ENCODE measurements around the gene FGF6. TPM values are rescaled to one million over a fixed set of nuclear protein-coding genes. Genes with fewer than 3 reads are reported as not detected.
A peak's percentile ranks its signal among the peaks of the same experiment; 100 is the strongest.

Gene FGF6
- total RNA-seq, 1 donor from 2014 or later: not detected

DNA sequence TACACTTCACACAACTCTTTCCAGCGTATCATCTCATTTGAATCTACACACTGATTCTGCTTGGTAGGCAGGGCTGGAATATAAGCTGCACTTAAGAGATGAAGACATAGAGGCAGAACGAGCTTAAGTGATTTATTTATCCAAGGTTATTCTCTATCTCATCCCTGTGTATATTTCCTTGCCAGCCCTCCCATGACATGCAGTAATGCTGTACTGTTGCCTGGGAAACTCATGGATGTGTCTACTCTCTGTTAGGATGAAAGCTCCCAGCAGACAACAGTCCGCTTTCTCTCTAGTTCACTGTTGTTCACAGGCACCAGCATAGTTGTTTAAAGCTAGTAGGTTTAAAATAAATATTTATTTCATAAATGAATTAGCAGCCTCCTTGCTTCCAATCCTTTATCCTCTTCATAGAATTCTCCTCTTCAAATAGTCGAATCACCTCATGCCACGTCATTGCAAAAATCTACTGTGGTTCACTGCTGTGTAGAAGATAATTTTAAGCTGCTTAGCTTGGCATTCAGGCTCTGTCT is 25.4 kb downstream of the FGF6 start:
- peaks cover 8% of the 10 kb centered on the region for H3K27me3 Mint-ChIP-seq (ENCODE audit: insufficient read depth, low read depth)
- no peak overlapping the region for H3K4me2 ChIP-seq
- H3K9me3 ChIP-seq (ENCODE audit: low read depth): no peaks in the 10 kb centered on the region
- H3K9ac ChIP-seq: no peak overlapping the region
- H3K4me3 Mint-ChIP-seq: no peak overlapping the region
- H3K9me3 Mint-ChIP-seq: no peaks in the 10 kb centered on the region
- H3K36me3 ChIP-seq: no peaks in the 10 kb centered on the region
- no peaks in the 10 kb centered on the region for H3K79me2 ChIP-seq (ENCODE audit: low read depth)
- peaks cover 10% of the 10 kb centered on the region for H3F3A ChIP-seq (ENCODE audit: low read depth)
- no peaks in the 10 kb centered on the region for H4K20me1 ChIP-seq (ENCODE audit: low read depth)
- no peaks in the 10 kb centered on the region for H3K27me3 ChIP-seq
- H3K4me1 ChIP-seq: peaks cover 15% of the 10 kb centered on the region
- no peak for DNase-seq (ENCODE audit: low spot score)
- H3K4me3 ChIP-seq: no peak overlapping the region
- H2AFZ ChIP-seq (replicated peaks): no peak overlapping the region
- TF ChIP-seq EZH2 (IDR thresholded peaks at IDR 0.05) (no peak), EZH2phosphoT487 (IDR thresholded peaks at IDR 0.05) (no peak)
- TF ChIP-seq, protein P1, sequence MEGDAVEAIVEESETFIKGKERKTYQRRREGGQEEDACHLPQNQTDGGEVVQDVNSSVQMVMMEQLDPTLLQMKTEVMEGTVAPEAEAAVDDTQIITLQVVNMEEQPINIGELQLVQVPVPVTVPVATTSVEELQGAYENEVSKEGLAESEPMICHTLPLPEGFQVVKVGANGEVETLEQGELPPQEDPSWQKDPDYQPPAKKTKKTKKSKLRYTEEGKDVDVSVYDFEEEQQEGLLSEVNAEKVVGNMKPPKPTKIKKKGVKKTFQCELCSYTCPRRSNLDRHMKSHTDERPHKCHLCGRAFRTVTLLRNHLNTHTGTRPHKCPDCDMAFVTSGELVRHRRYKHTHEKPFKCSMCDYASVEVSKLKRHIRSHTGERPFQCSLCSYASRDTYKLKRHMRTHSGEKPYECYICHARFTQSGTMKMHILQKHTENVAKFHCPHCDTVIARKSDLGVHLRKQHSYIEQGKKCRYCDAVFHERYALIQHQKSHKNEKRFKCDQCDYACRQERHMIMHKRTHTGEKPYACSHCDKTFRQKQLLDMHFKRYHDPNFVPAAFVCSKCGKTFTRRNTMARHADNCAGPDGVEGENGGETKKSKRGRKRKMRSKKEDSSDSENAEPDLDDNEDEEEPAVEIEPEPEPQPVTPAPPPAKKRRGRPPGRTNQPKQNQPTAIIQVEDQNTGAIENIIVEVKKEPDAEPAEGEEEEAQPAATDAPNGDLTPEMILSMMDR (IDR thresholded peaks at IDR 0.05): no peak
- H3K36me3 Mint-ChIP-seq: no peaks in the 10 kb centered on the region
- H3K4me1 Mint-ChIP-seq: peaks cover 25% of the 10 kb centered on the region
- H3K27ac ChIP-seq: no peak overlapping the region
- H3K27ac Mint-ChIP-seq: no peak overlapping the region

DNA sequence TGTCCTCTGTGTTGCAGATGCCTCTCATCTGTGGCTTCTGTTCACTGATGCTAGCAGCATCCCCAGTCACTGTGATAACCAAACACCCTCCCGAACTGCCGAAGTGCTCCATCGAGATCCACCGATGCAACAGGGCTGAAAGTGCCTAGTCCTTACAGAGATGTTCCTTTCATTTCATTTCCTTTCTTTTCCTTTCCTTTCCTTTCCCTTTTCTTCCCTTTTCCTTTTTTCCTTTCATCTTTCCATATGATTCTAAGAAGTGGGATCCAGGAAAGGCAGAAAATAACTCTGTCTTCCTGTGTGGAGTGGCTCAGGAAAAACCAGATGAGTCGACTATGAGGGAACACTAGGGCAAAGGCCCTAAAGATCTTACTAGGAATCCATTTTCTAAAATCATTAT is 26.7 kb downstream of the FGF6 start:
- H3K4me3 Mint-ChIP-seq: no peak overlapping the region

DNA sequence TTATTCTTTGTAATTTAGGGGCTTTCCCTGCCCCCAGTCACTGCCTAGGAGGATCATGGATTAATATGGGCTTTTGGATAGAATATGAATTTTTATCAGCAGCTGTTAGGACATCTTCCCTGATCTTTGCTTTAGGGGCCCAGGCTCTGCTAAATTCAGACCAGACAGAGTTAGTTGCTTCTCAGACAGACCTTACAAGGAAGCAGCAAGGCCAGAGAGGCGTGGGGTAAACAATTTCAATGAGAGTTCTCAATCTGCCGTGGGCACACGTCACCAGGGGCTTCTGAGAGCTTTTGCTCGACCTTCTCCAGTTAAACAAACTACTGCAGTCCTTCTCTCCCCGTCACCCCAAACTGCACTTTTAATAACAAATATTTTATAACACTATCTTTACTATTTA is 27.7 kb downstream of the FGF6 start:
- peak overlapping the region; percentile 81 for H2AFZ ChIP-seq (replicated peaks)

More for the DNA sequence above, 26.7 kb downstream of the FGF6 start:
- no peaks in the 10 kb centered on the region for H3K27me3 ChIP-seq
- H3K9me3 ChIP-seq (ENCODE audit: low read depth): no peaks in the 10 kb centered on the region
- no peaks in the 10 kb centered on the region for H3K79me2 ChIP-seq (ENCODE audit: low read depth)
- H3K36me3 Mint-ChIP-seq: no peaks in the 10 kb centered on the region
- no peaks in the 10 kb centered on the region for H3K9me3 Mint-ChIP-seq
- no peak overlapping the region for H3K27ac Mint-ChIP-seq
- H4K20me1 ChIP-seq (ENCODE audit: low read depth): no peaks in the 10 kb centered on the region
- no peak overlapping the region for H3K4me3 ChIP-seq
- no peak overlapping the region for H3K4me2 ChIP-seq
- H3K27me3 Mint-ChIP-seq (ENCODE audit: insufficient read depth, low read depth): peaks cover 6% of the 10 kb centered on the region
- DNase-seq (ENCODE audit: low spot score): no peak
- TF ChIP-seq, protein P1 (IDR thresholded peaks at IDR 0.05): no peak
- TF ChIP-seq EZH2 (IDR thresholded peaks at IDR 0.05): no peak
- TF ChIP-seq EZH2phosphoT487 (IDR thresholded peaks at IDR 0.05): no peak
- H3K9ac ChIP-seq: no peak overlapping the region
- H3K4me1 Mint-ChIP-seq: peaks cover 20% of the 10 kb centered on the region
- H3K27ac ChIP-seq: no peak overlapping the region
- H3F3A ChIP-seq (ENCODE audit: low read depth): peaks cover 10% of the 10 kb centered on the region
- no peak overlapping the region for H2AFZ ChIP-seq (replicated peaks)
- peaks cover 15% of the 10 kb centered on the region for H3K4me1 ChIP-seq
- no peaks in the 10 kb centered on the region for H3K36me3 ChIP-seq

More for the DNA sequence above, 27.7 kb downstream of the FGF6 start:
- Histone ChIP-seq H3K4me2 (peak overlapping the region; percentile 65), H3K4me3 (peak overlapping the region; percentile 27), H3K27me3 (no peaks in the 10 kb centered on the region), H3K9ac (no peak overlapping the region), H3K79me2 (ENCODE audit: low read depth) (no peaks in the 10 kb centered on the region), H3F3A (ENCODE audit: low read depth) (peaks cover 10% of the 10 kb centered on the region), H3K4me1 (peaks cover 20% of the 10 kb centered on the region), H3K9me3 (ENCODE audit: low read depth) (no peaks in the 10 kb centered on the region), H3K36me3 (no peaks in the 10 kb centered on the region), H4K20me1 (ENCODE audit: low read depth) (no peaks in the 10 kb centered on the region), H3K27ac (no peak overlapping the region)
- no peaks in the 10 kb centered on the region for H3K36me3 Mint-ChIP-seq
- H3K4me3 Mint-ChIP-seq: no peak overlapping the region
- no peaks in the 10 kb centered on the region for H3K9me3 Mint-ChIP-seq
- H3K4me1 Mint-ChIP-seq: peaks cover 23% of the 10 kb centered on the region
- TF ChIP-seq EZH2phosphoT487 (IDR thresholded peaks at IDR 0.05): no peak
- TF ChIP-seq, protein P1 (IDR thresholded peaks at IDR 0.05): no peak
- TF ChIP-seq EZH2 (IDR thresholded peaks at IDR 0.05): no peak
- DNase-seq (ENCODE audit: low spot score): no peak
- peaks cover 6% of the 10 kb centered on the region for H3K27me3 Mint-ChIP-seq (ENCODE audit: insufficient read depth, low read depth)
- H3K27ac Mint-ChIP-seq: no peak overlapping the region
